T-helper 9 cell (primary cell): ENCODE results near the gene CUTC.
"Not testable (repeated sequence)": the region's sequence is repeated elsewhere in the genome, so short reads cannot be mapped to it uniquely, and the experiment has no call there.

Experiments
- DNase-seq: peaks from one replicate; pipeline ENCODE4 v3.0.0-alpha.2; 2020
- total RNA-seq, 2 donors: gene quantifications; one replicate each; lab custom pipeline; 2026; lab: John Stamatoyannopoulos, UW

Gene CUTC, protein sequence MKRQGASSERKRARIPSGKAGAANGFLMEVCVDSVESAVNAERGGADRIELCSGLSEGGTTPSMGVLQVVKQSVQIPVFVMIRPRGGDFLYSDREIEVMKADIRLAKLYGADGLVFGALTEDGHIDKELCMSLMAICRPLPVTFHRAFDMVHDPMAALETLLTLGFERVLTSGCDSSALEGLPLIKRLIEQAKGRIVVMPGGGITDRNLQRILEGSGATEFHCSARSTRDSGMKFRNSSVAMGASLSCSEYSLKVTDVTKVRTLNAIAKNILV
- 11.8 to 38.4 reads per million in 2 donors for total RNA-seq

DNA sequence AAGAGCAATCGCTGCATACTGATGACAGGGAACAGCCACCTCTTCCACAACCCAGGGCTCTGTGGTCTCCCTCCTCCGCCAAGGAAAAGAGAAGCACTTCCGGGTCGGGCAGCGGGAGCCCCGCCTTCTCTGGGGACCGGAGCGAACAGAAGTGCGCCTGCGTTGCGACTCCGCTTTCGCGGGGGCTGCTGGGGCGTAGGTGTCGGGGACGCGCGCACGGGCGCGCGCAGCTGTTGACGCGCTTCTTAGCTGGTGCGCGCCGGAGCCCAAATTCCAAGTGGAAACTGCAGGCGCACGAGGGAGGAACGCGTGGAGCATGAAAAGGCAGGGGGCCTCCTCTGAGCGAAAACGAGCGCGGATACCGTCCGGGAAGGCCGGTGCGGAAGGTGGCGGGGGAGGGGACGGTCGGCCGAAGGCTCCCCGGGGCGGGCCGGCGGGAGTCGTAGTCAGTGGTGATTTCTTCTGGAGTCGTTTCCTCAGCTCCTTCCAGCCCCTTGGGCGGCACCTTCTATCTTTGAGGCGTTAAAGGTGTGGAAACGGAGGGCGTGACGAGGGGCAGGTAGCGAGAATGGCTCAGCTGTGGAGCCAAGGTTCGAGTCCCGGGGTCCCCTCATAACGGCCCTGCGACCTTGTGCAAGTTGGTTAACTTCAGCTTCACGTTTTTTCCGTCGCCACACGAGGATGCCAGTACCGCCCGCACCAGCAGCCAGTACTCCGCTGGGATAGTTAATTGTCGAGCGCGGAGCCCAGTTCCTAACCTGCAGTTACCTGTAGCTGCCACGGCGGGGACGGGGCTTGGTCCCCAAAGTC, at the start of gene CUTC, which contains the start of gene COX15:
Gene CUTC, plus strand, starts transcription at position 202 of the 810 bp plus-strand sequence. Its CDS starts 115 bp downstream, at position 317.
Gene COX15, minus strand, starts transcription at position 95 of the 810 bp plus-strand sequence. Its CDS starts 78 bp downstream, at position 17.
- peak; percentile 89 for DNase-seq

DNA sequence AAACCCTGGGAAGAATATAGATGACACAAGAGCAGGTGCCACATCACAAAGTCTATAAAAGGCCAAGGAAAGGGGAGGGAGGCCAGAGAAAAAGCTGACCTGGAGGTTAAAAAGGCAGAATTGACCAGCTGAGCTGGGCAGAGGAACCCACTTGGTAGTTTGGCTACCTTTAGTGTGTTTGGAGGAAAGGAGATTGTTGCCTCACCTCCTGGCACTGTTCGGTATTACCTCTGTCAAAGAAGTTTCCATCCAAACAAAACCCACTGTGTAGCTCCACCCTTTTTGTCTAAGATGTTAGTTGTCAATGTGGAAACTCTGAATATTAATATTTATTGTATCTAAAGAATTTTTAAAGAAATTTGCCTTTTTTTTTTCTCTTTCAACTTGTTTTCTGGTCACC, 49.3 kb upstream of the CUTC start:
- no peak for DNase-seq

DNA sequence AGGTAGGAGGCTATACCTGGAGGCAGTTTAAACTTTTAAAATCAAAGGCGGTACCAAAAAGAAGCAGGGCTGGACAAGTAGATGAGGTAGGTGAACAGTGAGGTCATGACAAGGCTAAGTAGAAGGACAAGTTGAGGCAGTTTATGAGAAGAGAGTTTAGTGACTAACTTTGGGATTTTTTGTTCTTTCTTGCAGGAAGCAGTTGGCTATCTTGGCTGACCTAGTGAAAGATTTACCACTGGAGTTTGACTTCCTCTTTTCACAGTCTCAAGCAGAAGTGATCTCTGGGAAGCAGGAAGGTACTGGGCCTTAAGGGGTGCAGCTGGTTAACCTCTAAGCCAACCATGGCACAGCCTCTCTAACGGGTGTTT, 46.5 kb upstream of the CUTC start:
- no peak for DNase-seq

DNA sequence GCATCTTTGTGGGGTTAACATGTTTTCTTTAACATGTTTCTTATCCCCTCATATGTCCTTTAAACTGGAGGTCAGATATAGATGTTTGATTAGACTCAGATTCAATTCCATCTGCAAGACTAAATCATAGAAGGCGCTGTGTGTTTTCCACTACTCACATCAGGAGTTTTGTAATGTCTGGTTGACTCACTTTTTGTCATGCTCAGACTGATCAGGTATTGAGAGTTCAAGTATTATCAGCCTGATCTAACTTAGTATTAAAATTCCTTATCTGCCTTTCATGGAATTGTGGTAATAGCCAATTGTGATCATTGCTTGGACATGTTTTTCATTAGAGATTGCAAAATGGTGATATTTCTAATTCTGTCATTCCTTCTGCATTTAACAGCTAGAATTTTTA, 42.6 kb upstream of the CUTC start:
- no peak for DNase-seq

DNA sequence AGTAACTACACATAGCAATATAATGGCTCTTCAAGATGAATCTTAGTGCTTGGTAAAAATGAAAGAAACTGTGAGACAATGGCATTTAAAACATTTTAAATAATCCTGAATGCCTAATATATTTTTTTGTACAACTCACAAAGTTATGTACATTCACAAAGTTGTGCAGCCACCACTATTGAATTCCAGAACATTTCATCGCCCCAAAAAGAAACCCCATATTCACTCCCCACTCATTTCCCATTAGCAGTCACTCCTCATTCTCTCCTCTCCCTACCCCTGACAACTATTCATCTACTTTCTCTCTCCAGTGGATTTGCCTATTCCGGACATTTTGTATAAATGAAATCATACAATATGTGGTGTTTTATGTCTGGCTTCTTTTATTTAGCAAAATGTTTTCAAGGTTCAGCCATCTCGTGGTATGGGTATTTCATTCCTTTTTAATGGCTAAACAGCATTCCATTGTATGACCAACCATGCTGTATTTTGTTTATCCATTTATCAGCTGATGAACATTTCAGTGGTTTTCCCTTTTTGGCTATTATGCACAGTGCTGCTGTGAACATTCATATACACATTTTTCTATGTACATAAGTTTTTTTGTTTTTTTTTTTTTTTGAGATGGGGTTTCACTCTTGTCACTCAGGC, 38.0 kb upstream of the CUTC start:
- DNase-seq = no peak

DNA sequence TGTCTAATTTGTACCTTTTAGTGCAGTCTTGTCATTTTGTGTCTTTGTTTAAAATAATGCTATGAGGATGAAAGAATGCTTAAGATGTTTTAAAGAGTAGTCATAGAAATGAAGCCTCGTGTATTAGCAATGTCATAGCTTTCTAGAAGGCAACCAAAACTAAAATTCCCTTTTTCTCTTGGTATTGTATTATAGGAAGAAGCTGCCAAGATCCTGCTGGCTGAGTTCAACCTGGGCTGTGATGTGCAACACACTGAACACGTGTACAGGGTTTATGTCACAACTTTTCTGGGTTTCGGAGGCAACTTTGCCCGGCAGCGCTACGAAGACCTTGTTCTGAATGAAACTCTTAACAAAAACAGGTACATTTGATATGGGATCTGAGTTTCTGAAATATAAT, 36.3 kb upstream of the CUTC start:
- no peak for DNase-seq

DNA sequence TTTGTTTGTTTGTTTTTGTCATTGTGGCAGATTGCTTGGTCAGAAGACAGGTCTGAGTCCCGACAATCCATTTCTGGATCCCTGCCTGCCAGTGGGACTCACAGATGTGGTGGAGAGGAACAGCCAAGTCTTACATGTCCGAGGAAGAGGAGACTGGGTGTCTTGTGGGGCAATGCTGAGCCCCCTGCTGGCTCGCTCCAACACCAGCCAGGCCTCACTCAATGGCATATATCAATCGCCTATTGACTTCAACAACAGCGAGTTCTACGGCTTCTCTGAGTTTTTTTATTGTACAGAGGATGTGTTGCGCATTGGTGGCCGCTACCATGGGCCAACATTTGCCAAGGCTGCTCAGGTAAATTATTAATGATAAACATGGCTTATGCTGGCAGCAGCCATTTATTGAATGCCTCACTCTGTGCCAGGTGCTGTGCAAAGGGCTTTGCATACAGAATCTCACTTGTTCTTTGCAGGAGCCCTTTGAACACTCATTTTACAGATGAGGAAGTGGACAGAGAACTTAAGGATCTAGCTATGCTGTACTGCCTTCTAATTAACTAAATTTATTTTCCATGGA, 33.4 kb upstream of the CUTC start:
- DNase-seq = no peak

DNA sequence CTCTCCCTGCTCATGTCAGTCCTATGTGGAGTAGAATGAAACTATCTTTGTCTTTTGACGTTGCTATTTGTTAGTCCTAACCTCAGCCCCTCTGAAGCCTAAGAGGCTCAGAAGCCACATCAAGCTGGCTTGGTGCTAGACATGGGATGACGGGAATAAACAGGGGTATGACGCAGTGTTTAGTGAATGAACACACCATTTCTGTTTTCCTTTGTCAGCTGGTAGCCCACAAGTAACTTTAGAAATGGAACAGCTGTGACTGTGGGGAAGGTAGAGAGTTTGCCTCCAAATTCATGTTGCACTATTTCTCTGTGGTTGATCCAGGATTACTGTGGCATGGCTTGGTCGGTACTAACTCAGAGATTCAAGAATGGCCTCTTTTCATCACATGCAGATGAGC, 31.4 kb upstream of the CUTC start:
- DNase-seq = no peak

DNA sequence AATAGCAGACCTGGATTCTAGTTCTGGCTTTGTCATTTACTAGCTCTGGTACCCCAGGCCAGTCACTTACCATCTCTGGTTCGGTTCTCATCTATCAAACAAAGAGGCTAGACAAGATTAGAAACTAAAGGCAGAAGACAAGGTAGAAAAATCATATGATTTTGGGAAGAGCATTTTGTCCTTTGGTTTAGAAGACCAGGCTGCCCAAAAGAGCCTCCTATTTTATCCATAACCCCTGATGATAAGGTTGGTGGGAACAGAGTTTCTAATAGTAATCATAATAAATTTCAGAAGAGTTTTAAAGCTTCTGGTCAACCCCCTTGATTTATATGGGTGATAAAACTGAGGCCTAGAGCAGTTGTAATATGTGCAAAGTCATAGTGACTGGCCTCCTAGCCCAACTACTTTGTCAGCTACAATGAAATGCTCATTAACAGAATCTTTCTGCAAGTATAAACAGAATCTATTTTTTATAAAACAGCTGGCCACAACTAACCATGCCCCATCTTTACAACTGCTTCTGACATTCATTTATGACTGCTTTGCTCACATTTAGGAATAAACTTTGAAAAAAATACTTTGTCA, 23.5 kb upstream of the CUTC start:
- no peak for DNase-seq

DNA sequence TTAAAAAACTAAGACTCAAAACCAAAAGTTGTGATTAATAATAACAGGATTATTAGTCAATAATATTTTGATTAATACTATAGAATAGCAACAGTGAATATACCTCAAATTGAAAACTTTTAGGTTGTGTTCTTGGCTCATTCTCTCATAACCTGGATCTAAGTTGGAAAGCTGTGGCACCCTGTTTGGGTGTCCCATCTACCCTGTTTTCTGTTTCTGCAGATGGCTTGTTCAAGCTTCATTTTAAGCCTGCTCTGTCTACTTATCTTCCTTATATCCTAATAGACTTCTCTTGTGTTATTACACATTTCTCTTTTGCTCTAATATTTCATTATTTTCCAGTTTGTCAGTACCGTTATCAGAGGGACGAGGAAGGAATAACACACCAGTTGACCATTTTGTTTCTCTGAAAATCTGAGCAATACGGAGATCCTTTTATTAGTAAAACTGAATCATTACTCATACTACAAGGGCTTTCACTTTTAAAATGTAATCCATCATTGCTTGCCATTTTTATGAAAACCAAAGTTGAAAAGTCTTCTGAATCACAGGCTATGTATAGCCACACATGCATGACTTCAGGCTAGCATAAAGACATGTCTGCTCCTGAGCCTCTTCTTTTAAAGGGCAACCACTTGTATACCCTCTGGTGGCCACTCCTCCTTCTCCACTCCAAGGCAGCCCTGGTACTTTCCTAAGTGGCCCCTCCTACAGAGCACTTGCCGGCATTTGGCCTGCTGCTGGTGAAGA, 22.4 kb upstream of the CUTC start:
- no peak for DNase-seq

DNA sequence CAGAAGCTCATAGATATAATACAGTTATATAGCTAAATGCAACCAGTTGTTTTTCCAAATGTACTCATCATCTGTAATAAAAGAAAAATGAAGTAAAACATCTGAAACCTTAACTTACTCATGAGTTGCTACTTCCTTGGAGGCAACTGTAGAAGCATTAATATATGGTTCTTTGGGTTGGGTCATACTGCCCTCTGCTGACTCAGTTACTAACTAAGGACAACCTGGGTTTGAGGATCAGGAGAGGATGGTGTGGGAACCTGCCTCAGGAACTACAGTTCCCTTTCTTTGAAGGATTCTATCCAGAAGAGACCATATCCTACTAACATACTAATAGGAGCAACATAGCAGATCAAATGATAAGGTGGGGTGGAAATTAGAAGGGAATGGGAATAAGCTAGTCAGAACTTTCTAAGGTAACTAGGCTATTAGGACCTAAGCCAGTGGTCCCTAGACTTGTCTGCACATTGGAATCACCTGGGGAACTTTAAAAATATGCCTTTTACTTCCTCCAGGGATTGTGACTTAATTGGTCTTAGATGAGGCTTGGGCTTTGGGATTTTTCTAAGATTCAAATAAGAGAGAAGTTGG, 20.8 kb upstream of the CUTC start:
- no peak for DNase-seq

DNA sequence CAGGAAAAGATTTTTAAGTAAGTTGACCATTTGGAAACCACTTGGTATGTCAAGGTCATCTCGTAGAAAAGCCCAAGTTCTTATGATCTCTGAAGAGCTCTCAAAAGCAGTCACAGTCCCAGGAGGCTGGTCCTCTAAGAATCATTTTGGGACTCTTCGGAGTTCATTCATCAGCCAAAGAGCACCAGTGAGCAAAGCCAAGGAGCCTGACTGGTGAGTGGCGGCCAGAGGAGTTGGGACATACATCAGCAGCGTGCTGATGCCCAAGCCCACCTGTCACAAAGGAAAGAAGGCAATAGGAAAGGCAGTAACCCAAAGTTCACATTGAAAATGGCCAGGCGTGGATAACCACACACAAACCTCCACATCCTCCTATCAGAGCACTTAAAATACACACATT, 17.6 kb upstream of the CUTC start:
- no peak for DNase-seq

DNA sequence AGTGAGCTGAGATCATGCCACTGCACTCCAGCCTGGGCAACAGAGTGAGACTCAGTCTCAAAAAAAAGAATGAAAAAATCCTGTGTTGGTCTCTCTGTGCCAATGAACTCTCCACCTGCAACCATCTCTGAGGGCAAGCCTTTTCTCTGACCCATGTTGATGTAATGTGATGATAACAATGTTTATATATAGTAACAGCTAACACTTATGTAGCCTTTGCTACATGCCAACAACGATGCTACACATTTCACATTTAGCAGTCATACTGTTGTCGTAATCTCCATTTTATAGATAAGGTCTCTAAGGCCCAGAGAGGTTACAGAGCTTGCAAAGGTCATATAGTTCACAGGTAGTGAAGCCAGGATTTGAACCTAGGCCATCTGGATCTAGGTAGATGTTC, 11.6 kb upstream of the CUTC start:
- no peak for DNase-seq

DNA sequence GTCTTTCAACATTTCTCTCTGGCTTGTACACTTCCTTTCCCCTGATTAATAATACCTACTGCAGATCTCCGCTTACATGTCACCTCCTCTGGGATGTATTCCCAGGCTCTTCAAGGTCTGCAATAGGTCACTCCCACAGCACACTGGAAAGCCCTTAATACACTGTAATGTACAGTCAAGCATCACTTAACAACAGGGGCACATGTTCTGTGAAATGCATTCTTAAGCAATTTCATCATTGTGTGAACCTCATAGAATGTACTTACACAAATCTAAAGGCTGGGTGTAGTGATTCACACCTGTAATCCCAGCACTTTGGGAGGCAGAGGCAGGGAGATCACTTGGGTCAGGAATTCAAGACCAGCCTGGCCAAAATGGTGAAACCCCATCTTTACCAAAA, 2.0 kb upstream of the CUTC start:
- DNase-seq = no peak

DNA sequence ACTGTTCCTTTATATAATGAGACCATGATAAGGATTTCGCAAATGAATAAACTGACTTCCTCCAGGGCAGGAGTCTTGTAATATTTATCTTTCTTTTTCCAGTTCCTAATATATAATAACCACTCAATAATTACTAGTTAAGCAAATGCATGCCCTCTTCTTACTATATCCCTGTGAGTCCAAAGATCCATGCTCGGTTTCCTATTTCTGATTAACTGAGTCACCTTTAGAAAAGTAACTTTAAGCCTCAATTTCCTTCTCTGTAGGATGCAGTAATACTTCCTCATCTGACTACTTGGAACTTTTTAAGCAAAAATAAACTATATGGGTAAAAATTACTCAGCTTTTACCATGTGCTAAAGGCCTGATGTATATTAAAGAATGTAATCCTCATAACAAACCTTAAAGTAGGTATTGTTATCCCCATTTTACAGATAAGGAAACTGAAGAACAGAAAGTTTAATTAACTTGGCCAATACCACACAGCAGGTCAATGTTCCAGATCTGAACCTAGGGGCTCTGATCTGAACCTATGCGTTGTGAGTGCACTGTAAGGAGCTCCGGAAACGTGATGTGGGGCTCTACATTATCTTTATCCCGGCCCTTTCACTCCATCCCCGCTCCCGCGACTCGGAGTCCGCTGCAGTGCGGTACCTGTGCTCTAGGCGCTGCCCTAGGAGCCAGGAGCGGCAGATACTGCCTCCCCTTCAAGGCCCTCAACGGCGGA, 565 bp upstream of the CUTC start:
- no peak for DNase-seq

DNA sequence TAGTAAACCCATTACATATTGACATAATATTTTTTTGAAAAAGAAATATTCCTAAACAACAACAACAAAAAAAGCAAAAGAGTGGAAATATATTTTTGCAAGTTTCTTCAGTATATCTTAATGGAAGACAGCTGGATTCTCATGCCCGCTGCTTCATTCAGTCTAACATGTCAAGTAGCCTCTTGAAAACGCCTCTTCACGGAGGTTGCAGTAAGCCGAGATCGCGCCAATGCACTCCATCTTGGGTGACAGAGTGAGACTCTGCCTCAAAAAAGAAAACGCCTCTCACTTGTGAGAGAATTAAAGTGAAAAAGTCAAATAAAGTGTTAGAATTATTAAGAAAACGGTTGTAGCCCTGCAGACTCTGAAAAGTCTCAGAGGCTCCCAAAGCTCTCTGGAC, 1.3 kb downstream of the CUTC start:
- DNase-seq = no peak

DNA sequence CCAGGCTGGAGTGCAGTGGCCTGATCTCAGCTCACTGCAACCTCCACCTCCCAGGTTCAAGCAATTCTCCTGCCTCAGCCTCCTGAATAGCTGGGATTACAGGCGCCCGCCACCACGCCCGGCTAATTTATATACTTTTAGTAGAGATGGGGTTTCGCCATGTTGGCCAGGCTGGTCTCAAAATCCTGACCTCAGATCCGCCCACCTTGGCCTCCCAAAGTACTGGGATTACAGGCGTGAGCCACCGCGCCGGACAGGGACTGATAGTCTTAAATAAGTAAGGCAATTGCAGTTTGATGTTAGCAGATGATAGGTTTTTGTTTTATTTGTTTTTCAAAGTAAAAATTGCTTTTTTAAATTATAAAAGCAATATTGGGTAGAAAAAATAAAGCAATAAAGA, 2.1 kb downstream of the CUTC start:
- not testable (repeated sequence) for DNase-seq

DNA sequence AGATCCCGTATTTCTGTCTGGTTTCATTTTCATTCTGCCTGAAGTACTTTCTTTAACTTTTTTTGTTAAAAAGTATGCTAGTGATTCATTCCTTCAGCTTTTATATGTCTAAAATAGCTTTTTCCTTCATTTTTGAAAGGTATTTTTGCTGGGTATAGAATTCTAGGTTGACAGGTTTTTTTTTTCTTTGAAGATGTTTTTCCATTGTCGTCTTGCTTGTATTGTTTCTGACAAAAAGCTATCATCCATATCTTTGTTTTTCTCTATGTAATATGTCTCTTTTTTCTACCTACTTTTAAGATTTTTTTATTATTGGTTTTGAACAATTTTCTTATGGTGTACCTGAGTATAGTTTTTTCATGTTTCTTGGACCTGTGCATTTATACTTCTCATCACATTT, 8.2 kb downstream of the CUTC start:
- DNase-seq = no peak

DNA sequence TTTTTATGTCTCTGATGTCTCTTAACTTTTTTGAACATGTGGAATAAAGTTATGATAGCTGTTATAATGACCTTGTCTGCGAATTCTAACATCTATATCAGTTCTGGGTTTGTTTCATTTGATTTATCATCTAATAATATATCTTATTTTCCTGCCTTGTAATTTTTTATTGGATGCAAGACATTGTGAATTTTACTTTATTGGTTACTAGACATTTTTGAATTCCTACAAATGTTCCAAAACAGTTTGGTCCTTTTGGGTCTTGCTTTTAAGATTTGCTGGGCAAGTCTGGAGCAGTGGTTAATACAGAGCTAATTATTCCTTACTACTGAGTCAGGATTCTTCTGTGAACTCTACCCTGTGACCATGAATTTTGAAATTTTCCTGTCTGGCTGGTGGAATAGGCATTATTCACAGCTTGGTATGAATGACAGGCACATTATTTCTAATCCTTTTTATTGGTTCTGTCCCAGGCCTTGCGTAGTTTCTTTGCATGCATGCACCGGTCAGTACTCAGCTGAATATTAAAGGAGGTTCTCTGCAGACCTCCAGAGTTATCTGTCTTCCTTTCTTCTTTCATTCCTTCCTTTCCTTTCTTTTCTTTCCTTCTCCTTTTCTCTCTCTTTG, 9.0 kb downstream of the CUTC start:
- no peak for DNase-seq

DNA sequence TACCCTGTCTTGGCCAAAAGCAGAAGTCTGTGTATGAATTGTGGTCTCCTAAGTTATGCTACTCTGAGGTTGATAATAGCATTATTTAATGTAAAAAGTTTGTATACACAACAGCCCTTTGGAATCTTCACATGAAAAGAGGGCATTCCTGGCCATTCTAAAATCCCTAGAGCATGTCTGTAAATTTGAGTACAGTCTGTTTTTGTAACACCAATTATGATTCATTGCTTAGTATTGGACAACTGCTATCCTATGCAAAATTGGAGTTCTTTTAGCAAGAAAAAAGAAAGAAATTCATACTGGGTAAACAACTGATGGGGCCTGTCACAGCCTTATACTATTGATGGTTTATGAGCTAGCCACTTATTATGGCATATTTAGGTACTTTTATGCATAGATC, 10.2 kb downstream of the CUTC start:
- DNase-seq = no peak

DNA sequence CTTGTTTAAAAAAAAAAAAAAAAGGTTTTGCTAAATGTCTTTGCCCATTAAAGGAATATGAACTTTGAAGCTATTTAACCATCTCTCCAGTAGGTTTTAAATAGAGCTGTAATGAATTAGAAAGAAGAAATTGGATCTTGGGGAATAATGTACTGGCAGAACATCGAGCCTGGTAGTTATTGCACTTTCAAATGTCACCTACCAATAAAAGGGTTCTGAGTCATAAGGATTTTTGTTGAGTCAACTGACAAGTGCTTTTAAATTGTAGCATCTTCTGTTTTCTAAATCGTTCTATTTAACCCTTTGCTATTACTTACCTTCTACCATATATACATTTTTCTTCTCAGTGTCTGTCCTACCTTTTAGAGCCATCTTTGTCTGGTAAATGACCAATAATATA, 10.7 kb downstream of the CUTC start:
- no peak for DNase-seq
